Stomach (tissue), 9 donors: ENCODE results near the gene COPS7A. TPM values are rescaled to one million over a fixed set of nuclear protein-coding genes. Genes with fewer than 3 reads are reported as not detected.

Experiments
- DNase-seq, 2 donors: peaks; one replicate each; pipeline versions ENCODE4 v3.0.0 to v3.0.0-alpha.2; 2013 to 2019
- H3K27ac ChIP-seq, 5 donors: fragments of 200-600 bp in 4 of 5; sonication (generic) in 4 of 5; one replicate each; pipeline ENCODE4 v1.5.1; 2013 to 2019; ENCODE audit warnings: mild to moderate bottlenecking in 1 of 5, moderate library complexity in 1 of 5
- H3K27me3 ChIP-seq, 3 donors: fragments of 200-600 bp; sonication (generic); one replicate each; pipeline ENCODE4 v1.5.1; 2017 to 2019; ENCODE audit warnings: mixed run types in 1 of 3
- H3K36me3 ChIP-seq, 4 donors: fragments of 200-600 bp; sonication (generic); 1 replicate in 3 of 4; 2 replicates in 1 of 4; pipeline ENCODE4 v1.5.1; 2016 to 2019
- H3K4me1 ChIP-seq, 4 donors: fragments of 200-600 bp; sonication (generic); one replicate each; pipeline ENCODE4 v1.5.1; 2016 to 2019
- H3K4me3 ChIP-seq, 4 donors: fragments of 200-600 bp; sonication (generic) in 3 of 4; one replicate each; pipeline ENCODE4 v1.5.1; 2016 to 2019; ENCODE audit warnings: mild to moderate bottlenecking in 1 of 4
- H3K9me3 ChIP-seq, 4 donors: fragments of 200-600 bp; sonication (generic); one replicate each; pipeline ENCODE4 v1.5.1; 2016 to 2019
- EP300 ChIP-seq: sonication (generic); formaldehyde crosslinking; IDR thresholded peaks from one replicate; pipeline ENCODE4 v1.6.1; 2017; ENCODE audit warnings: antibody characterized with exemption
- POLR2A ChIP-seq, 4 donors: fragments of 450-650 bp; IDR thresholded peaks; one replicate each; pipeline ENCODE4 v1.6.1; 2016; ENCODE audit warnings: antibody characterized with exemption in 4 of 4, control low read depth in 2 of 4, mild to moderate bottlenecking in 1 of 4, moderate library complexity in 1 of 4
- POLR2AphosphoS5 ChIP-seq, 3 donors: sonication (generic); formaldehyde crosslinking; IDR thresholded peaks; one replicate each; pipeline ENCODE4 v1.6.1; 2016; ENCODE audit warnings: antibody characterized with exemption in 3 of 3
- WGBS, 5 donors: extraction: QIAGEN DNeasy Blood & Tissue Kit in 3 of 5; methylation state at CpG; one replicate each; pipeline versions ENCODE4 v1.1.5 to v1.1.7; 2013 to 2018; 5-methylcytosine and 5-hydroxymethylcytosine counted together
- intact Hi-C: fragments of 100-400 bp; cut with DNase I; formaldehyde crosslinking; loops from one replicate; pipeline ENCODE4 v1.15.1; 2023; ENCODE audit warnings: low total_unique reads
- polyA plus RNA-seq, 3 donors: library from polyadenylated mRNA; stranded (reverse); fragments of 200-250 nt; gene quantifications; one replicate each; pipeline ENCODE4 v1.2.3, GENCODE V29; 2013
- total RNA-seq, 5 donors: library from RNA; depleted of rRNA; stranded (reverse); fragments of >200 nt; gene quantifications; one replicate each; pipeline versions ENCODE4 v1.1.0 to v1.2.3, GENCODE V29; 2014 to 2016
- TF ChIP-seq, protein P1 (sequence below), 7 experiments: fragments of 450-650 bp in 4 of 7; fragments of 200-600 bp in 3 of 7; sonication (generic) in 3 of 7; IDR thresholded peaks; one replicate each; pipeline ENCODE4 v1.5.1; 2016 to 2019; ENCODE audit warnings: antibody characterized with exemption in 7 of 7, control low read depth in 2 of 7, mild to moderate bottlenecking in 1 of 7
- donor health status: healthy with polysubstance abuse.
- donor health status: Bipolar disorder and iron deficiency.
- donor health status: healthy.

COPS7A gene
- total and polyA plus RNA-seq, 8 donors, result 5.8 to 54.2 (median 39.0) TPM

- WGBS, 5 donors, result 72 to 81% (median 77%) methylated on average over 9 to 17 of the region's 17 CpGs
- peaks cover 9 to 78% (median 40%) of the 10 kb centered on the region in 3 donors for H3K27me3 ChIP-seq
- no peak overlapping the region for H3K27ac ChIP-seq
These were observed 26.9 kb upstream of the COPS7A start for GRCh38 chr12:6696690-6697583.

DNA sequence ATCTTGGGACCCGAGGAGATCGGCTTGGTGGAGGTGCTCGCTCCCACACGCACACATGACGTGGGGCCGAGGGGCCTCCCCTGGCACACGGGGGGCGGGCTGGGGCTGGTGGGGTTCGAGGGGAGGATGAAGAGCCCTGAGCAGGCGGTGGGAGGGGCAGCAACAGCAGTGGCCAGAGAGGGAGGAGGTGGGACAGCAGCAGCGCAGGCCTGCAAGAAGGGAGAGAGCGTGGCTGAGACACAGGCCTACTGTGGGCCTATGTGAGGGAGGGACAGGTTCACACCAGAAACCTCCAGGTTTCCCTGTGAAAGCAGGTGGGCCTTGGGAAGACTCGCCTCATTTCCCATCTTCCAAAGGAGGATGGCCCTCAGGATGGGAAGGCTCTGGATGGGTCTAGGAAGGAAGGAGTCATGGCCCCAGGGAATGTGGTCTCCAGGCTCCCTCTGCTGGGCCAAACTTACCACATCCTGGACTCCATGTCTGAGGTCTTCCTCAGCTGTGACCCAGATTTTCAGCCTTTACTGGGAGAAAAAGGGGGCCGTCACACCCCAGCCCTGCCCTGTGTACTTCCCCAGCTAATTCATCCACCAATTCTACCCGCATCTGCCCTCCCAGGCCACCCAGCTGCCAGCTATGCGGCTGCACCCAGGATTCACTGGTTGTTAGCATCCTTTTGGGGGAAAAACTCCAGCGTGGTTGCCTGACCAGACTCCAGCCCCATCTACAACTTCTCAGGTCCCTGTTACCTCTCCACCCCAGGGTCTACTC lies 26.1 kb upstream of the COPS7A start:
- H3K36me3 ChIP-seq, result no peaks in the 10 kb centered on the region
- peaks cover 9 to 86% (median 47%) of the 10 kb centered on the region in 3 donors for H3K27me3 ChIP-seq
- H3K27ac ChIP-seq, result no peak overlapping the region
- intact Hi-C loops, result no loop called here
- no peak overlapping the region for H3K4me3 ChIP-seq
- no peaks in the 10 kb centered on the region for H3K9me3 ChIP-seq
- H3K4me1 ChIP-seq, result peaks cover 14 to 22% (median 18%) of the 10 kb centered on the region in 4 donors
- DNase-seq, result peak; percentile 42 to 67
- WGBS, 5 donors, result 58 to 72% (median 65%) methylated on average over 15 to 17 of the region's 17 CpGs
- TF ChIP-seq, protein P1, sequence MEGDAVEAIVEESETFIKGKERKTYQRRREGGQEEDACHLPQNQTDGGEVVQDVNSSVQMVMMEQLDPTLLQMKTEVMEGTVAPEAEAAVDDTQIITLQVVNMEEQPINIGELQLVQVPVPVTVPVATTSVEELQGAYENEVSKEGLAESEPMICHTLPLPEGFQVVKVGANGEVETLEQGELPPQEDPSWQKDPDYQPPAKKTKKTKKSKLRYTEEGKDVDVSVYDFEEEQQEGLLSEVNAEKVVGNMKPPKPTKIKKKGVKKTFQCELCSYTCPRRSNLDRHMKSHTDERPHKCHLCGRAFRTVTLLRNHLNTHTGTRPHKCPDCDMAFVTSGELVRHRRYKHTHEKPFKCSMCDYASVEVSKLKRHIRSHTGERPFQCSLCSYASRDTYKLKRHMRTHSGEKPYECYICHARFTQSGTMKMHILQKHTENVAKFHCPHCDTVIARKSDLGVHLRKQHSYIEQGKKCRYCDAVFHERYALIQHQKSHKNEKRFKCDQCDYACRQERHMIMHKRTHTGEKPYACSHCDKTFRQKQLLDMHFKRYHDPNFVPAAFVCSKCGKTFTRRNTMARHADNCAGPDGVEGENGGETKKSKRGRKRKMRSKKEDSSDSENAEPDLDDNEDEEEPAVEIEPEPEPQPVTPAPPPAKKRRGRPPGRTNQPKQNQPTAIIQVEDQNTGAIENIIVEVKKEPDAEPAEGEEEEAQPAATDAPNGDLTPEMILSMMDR (IDR thresholded peaks at IDR 0.05), result peak in 3 of 7 experiments; percentile 20 to 30 (median 30)
- TF ChIP-seq POLR2A (IDR thresholded peaks at IDR 0.05), result no peak
- TF ChIP-seq POLR2AphosphoS5 (IDR thresholded peaks at IDR 0.05), result no peak

More at GRCh38 chr12:6696690-6697583, 26.9 kb upstream of the COPS7A start:
- Histone ChIP-seq H3K4me1 (peaks cover 14 to 22% (median 18%) of the 10 kb centered on the region in 4 donors), H3K36me3 (no peaks in the 10 kb centered on the region), H3K4me3 (no peak overlapping the region), H3K9me3 (no peaks in the 10 kb centered on the region)
- intact Hi-C loops, result no loop called here
- no peak for DNase-seq
- no peak for TF ChIP-seq POLR2A (IDR thresholded peaks at IDR 0.05)

GRCh38 chr12:6698352-6699046 lies 25.3 kb upstream of the COPS7A start:
- Histone ChIP-seq H3K9me3 (no peaks in the 10 kb centered on the region), H3K36me3 (no peaks in the 10 kb centered on the region), H3K27me3 (peaks cover 9 to 93% (median 54%) of the 10 kb centered on the region in 3 donors), H3K4me3 (no peak overlapping the region), H3K27ac (no peak overlapping the region), H3K4me1 (peaks cover 14 to 22% (median 18%) of the 10 kb centered on the region in 4 donors)
- WGBS, 5 donors, result 53 to 60% (median 56%) methylated on average over 8 of the region's 8 CpGs
- intact Hi-C loops, result no loop called here
- no peak for TF ChIP-seq POLR2AphosphoS5 (IDR thresholded peaks at IDR 0.05)
- TF ChIP-seq, protein P1 (IDR thresholded peaks at IDR 0.05), result no peak
- DNase-seq, result no peak

DNA sequence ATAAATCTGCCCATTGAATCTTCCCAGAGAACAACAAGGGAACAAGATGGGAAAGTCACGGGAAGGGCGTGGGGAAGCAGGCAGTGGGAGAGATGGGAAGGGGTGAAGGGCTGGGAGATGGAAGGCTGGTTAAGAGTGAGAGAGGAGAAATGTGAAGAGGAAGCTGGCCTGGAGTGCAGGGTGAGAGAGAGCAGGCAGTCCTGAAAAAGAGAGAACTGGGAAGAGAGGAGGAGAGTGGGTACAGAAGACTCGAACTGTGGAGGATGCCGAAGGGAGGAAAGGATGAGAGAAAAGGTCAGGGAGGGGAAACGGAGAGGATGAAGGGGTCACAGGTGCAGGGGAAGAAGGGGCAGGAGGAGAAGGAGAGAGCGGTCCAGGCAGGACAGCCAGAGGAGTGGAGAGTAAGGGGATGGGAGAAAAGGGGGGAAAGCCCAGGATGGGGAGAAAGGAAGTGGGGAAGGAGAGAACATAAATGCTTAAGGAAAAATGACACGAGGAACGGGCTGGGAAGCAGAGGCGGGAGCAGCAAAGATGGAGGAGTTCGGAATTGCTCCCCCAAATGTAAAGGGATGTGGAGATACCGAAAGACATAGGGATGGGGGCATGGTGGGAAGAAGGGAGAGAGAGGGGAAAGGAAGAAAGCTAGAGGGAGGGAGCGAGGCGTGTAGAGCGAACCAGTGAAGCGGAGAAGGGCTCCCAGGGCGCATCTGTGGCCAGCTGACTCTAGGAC lies 24.4 kb upstream of the COPS7A start:
- H3K27ac ChIP-seq, result peak overlapping the region in 1 of 5 donors; percentile 16
- DNase-seq, result no peak

More for the DNA sequence above, 24.4 kb upstream of the COPS7A start:
- intact Hi-C loops, result no loop called here
- peak overlapping the region; percentile 46 to 68 (median 52) for H3K4me3 ChIP-seq
- TF ChIP-seq POLR2AphosphoS5 (IDR thresholded peaks at IDR 0.05), result no peak
- TF ChIP-seq, protein P1 (IDR thresholded peaks at IDR 0.05), result no peak
- no peak for TF ChIP-seq POLR2A (IDR thresholded peaks at IDR 0.05)
- TF ChIP-seq EP300, result no peak
- WGBS, 5 donors, result 14 to 21% (median 18%) methylated on average over 16 of the region's 16 CpGs
- H3K36me3 ChIP-seq, result no peaks in the 10 kb centered on the region
- H3K9me3 ChIP-seq, result no peaks in the 10 kb centered on the region
- H3K27me3 ChIP-seq, result peaks cover 9 to 97% (median 62%) of the 10 kb centered on the region in 3 donors
- H3K4me1 ChIP-seq, result peaks cover 14 to 22% (median 18%) of the 10 kb centered on the region in 4 donors
